ENCODE measurements around the gene FREM2. TPM values are rescaled to one million over a fixed set of nuclear protein-coding genes. Genes with fewer than 3 reads are reported as not detected.

The FREM2 gene
- total and polyA plus RNA-seq, 9 of the 15 experiments (the other 6 are each of a cell fraction or from before 2014, with no cell fraction given) = under 0.01 to 0.02 TPM; not detected in 7

GRCh38 chr13:38662362-38662761, 24.5 kb upstream of the FREM2 start (continued):
- TF ChIP-seq FOXP4 (CRISPR knock-in tag; IDR thresholded peaks at IDR 0.05; ENCODE audit: borderline replicate concordance) (no peak), ETV5 (CRISPR knock-in tag; IDR thresholded peaks at IDR 0.05; ENCODE audit: low read depth) (no peak), SAFB2 (IDR thresholded peaks at IDR 0.05; ENCODE audit: borderline replicate concordance, low read depth, low read length, severe bottlenecking) (no peak), ZMIZ1 (IDR thresholded peaks at IDR 0.05; ENCODE audit: low read depth in 2 of 2, low read length in 2 of 2) (no peak)

GRCh38 chr13:38664906-38665305, 22.0 kb upstream of the FREM2 start:
- WGBS (ENCODE audit: insufficient coverage, low coverage, missing lambda C conversion rate) = 0% methylated on average over 2 of the region's 2 CpGs
- H3K4me2 ChIP-seq (ENCODE audit: insufficient read depth, low read length) = no peak overlapping the region
- in situ Hi-C loops (cut with MboI) = no loop called here
- no TSS peak for BruUV-seq (replicated peaks)
- ChIA-PET CTCF (ENCODE audit: low intra/inter-chr PET ratio) (interaction anchor here (0.6 kb wide), 1 partner anchor 1802 kb away, joined by 5 read pairs; no protein-coding TSS in a partner anchor), POLR2A (no interaction called here)
- no peak overlapping the region for H3K27ac ChIP-seq (ENCODE audit: extremely low read depth, low read depth, low read length)
- no peak overlapping the region for H2AFZ ChIP-seq (ENCODE audit: low read depth, low read length)
- ATAC-seq (no peak), DNase-seq (ENCODE audit: extremely low read depth in 1 of 4, low spot score in 3 of 4) (no peak), FAIRE-seq (no peak)
- no peaks in the 10 kb centered on the region for H3K9me1 ChIP-seq (ENCODE audit: control insufficient read depth, insufficient read depth, low read length)
- H4K20me1 ChIP-seq (replicated peaks; ENCODE audit: control insufficient read depth, insufficient read depth, low read length) = no peaks in the 10 kb centered on the region; the same call in 1 of the 2 replicates
- no peak overlapping the region for H3K9ac ChIP-seq (ENCODE audit: insufficient read depth in 1 of 2, low read depth in 2 of 2, low read length in 2 of 2)
- intact Hi-C loops (cut with micrococcal nuclease) = no loop called here
- no peaks in the 10 kb centered on the region for H3K36me3 ChIP-seq (ENCODE audit: control insufficient read depth, insufficient read depth, low read length)
- no peaks in the 10 kb centered on the region for H3K79me2 ChIP-seq (ENCODE audit: control insufficient read depth, insufficient read depth, low read length)
- H3K4me1 ChIP-seq (replicated peaks in 1 of 2; ENCODE audit: control insufficient read depth in 2 of 2, insufficient read depth in 2 of 2, low read length in 2 of 2) = no peaks in the 10 kb centered on the region
- no peaks in the 10 kb centered on the region for H3K9me3 ChIP-seq (replicated peaks; ENCODE audit: control insufficient read depth, insufficient read depth, low read depth, low read length)
- no peak overlapping the region for H3K4me3 ChIP-seq
- no peaks in the 10 kb centered on the region for H3K27me3 ChIP-seq (ENCODE audit: control insufficient read depth in 2 of 2, insufficient read depth in 2 of 2, low read length in 2 of 2)
- TF ChIP-seq EHMT2 (IDR thresholded peaks at IDR 0.05) (no peak), ATF6 (CRISPR knock-in tag; IDR thresholded peaks at IDR 0.05) (no peak), ZNF398 (CRISPR knock-in tag; IDR thresholded peaks at IDR 0.05) (no peak), BACH1 (tag; IDR thresholded peaks at IDR 0.05) (no peak), HOMEZ (CRISPR knock-in tag; IDR thresholded peaks at IDR 0.05) (no peak)
